GDM1 (cell line): ENCODE data around the gene SCRT2.
"Not testable (repeated sequence)": the region's sequence is repeated elsewhere in the genome, so short reads cannot be mapped to it uniquely, and the experiment has no call there.

ENCODE experiments used
- DNase-seq: peaks from one replicate; lab custom pipeline; 2025; lab: John Stamatoyannopoulos, UW

Gene SCRT2

DNA sequence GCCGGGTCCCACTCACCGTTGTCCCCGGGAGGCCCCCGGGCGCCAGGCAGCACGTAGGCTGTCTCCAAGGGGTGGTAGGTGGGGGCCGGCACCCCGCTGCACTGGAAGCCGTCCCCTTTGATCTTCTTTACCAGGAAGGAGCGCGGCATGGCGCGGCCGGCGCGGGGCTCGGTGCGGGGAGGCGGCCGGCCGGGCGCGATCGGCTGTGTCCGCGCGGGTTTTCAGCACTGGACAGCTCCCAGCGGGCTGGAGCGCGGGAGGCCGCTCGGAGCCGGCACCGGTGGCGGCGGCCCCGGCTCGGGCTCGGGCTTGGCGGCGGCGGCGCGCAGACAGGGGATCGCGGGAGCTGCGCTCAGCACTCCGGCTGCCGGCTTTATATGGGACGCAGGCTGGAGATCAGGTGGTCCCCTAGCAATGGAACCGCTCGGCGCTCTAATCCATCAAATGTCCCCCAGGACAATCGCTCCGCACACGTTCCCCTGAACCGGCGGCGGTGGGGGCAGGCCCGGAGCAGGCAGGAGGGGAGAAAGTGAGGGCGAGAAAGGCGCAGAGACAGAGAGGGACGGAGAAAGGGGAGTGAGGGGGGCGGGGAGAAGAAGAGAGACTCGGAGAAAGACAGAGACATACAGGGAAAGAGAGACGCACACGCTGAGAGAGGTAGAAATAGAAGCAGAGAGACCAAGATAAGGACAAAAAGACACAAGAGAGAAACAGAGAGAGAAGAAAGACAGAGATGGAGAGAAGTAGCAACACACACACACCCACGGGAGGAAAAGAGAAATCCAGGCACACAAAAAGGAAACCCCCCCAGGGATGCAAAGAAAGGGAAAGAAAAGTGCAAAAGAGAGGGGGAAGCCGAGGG is at the start of gene SCRT2:
SCRT2 (minus strand) TSS at position 350 of the 862 bp plus-strand sequence; CDS start at position 149, 201 bp downstream.
- DNase-seq, result peak; percentile 49

DNA sequence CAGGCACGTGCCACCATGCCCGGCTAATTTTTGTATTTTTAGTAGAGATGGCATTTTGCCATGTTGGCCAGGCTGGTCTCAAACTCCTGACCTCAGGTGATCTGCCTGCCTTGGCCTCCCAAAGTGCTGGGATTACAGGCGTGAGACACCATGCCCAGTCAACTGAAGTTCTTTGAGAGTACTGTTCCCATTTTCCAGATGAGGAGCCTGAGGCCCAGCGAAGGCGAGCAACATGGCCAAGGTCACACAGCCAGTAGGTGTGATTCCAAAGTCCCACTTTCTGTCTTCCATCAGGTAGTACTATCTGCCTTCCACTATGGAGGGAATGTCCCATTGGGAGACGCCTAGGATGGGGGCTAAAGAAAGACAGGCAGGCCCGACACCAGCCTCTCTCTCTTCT is 49.2 kb upstream of the SCRT2 start:
- DNase-seq, result not testable (repeated sequence)

DNA sequence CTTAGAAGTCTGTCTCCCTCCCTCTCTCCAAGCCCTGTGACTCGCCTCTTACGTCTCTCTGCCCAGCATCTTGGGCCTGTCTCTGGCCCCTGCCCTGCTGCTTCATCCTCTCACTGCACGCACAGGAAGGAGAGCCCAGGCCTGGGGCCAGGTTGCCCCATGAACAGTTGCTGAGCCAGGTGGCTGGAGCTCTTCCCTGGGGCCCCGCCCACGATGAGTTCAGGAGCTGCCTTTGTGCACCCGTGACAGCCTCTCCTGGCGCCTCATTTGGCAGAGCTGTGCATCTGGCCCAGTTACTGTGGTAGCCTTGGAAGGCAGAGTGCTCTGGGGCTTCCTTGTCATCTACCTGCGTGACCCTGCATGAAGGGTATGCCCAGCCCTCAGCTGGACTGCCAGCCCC is 48.2 kb upstream of the SCRT2 start:
- DNase-seq, result no peak

DNA sequence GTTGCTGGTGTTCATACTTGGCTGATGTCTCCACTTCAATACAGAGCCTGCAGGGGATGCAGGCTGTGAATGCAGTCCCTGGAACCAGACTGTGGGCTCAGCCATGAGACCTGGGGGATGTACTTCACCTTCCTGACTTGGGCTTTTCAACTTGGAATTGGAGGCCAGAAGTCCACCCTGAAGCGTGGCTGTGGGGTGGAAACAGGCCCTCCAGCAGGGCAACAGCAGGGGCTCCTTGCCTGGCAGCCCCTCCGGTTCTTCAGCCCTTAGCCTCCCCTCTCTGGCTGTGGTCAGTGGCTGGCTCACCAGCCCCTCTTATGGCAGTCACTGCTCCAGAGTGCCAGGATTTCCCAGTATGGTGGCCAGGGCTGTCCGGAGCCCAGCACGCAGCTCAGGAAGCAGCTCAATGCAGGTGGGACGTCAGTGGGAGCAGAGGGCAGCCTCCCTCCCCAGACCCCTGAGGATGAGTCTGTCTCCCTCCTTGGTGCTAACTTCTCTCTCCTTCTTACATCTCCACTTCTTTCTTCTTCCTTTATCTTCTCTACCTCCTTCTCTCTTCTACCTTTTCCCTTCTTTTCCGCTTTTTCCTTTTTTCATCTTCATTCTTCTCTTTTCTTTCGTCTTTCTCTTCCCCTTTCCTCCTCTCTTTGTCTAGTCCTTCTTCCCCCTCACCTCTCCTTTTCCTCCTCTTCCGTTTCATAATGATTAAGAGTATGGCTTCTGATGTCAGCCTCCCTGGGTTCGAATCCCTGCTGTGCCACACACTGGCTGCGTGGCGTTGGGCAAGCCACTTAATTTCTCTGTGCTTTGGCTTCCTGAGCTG is 47.4 kb upstream of the SCRT2 start:
- no peak for DNase-seq

DNA sequence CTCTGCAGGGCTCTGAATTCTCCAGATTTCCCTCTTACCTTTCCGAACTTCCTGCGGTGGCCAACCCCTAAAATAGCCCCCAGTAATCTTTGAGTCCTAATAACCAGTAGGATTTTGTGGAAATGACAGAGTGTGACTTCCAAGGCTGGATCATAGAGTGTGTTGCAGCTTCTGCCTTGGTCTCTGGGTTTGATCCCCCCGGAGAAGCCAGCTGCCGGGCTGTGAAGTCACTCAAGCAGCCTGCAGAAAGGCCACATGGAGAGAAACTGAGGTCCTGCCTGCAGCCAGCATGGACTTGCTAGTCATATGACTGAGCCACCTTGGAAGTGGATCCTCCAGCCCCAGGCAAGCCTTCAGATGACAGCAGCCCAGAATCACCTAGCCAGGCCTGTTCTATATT is 46.3 kb upstream of the SCRT2 start:
- DNase-seq, result no peak

DNA sequence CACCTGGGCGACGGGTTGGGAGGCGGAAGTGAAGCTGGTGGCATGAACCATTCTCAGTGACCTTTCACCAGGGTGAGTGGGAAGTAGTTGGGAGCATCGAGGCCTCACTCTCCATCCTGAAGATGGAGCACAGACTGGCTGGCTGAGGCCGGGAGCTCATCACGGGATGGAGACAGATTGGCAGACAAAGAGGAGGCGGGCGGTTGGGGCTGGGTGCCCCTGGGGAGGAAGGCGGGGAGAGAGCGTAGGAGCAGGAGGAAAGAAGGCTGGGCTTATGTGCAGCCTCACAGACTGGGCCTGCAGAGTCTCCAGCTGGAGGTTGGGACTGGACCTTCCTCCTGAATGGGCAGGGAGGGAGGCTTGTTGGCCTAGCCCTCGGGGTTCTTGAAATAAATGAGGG is 44.2 kb upstream of the SCRT2 start:
- no peak for DNase-seq

DNA sequence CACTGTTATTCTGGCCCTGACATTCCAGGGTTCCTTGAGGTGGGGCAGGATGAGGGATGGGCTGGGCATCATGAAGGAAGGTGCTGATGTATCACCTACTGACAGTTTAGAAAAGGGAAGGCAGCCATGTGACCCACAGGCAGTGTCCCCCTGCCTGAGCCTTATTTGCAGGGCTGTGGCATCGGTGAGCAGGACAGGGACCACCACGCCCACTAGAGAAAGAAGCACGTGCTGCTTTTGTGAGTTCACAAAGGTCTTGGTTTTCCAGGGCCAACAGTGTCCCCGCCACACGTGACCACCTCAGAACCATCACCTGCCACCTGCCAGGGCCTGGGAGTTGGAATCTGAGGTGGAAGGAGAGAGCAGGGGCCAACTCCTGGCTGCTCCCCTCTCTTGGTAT is 43.5 kb upstream of the SCRT2 start:
- DNase-seq, result no peak

DNA sequence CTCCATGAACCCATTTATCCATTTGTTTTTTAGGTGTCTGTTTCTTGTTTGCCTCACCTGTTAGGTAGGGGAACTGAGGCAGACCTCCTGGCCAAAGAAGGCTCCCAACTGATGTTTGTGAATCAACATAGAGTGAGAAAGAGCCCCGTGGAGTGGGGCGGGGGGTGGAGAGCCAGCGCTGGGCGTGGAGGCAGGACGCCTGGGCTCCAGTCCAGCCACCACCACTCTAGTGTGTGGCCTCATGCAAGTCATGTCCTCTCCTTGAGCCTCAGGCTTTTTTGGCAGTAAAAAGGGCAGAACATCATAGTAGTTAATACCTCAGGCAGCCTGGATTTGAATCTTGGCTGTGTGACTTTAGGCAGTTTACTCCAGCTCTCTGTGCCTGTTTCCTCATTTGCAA is 42.2 kb upstream of the SCRT2 start:
- DNase-seq, result no peak

DNA sequence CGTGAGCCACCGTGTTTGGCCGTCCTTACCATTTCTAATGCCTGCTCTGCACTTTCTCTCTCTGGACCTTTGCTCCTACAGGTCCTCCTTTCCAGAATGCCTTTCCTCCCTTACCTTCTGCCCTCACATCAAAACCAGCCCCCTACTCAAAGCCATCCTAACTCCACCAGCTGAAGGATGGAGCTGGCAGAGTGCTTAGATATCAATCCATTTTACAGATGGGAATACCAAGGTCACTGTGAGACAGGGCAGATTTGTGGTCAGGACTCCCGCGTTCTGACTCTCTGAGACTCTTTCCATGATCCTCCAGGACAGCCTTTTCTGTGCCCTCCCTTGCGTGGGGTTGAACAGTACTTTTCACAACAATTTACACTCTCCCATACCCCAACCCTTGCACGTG is 41.7 kb upstream of the SCRT2 start:
- no peak for DNase-seq

DNA sequence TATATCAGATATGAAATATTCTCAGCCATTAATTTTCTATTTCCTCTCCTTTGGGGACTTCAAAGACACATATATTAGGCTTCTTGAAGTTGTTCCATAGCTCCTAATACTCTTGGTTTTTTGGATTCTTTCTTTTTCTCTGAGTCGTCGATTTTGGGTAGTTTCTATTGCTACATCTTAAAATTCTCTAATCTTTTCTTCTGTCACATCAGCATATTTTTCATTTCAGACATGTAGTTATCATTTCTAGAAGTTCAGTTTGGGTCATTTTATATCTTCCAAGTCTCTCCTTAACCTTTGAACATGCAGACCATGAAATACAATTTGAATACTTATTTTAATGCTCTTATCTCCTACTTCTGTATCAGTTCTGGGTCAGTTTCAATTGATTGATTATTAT is 38.9 kb upstream of the SCRT2 start:
- DNase-seq, result no peak

DNA sequence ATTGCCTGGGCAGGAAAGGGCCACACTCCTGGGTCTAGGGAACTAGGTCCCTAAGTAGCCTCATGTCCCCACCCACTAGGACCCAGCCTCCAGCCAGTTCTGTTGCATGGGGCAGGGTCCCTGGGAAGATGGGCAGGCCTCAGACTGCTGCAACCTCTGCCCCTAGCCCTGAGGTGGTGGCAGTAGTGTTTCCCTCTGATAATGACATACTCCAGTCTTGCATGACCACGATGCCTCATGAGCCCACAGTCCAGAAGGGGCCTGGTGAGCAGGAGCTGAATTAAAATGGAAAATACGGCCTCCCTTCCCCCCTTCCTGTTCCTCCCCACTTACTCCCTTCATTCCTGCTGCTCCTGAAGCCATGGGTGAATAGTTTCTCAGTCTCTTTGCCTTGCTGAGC is 36.0 kb upstream of the SCRT2 start:
- no peak for DNase-seq

DNA sequence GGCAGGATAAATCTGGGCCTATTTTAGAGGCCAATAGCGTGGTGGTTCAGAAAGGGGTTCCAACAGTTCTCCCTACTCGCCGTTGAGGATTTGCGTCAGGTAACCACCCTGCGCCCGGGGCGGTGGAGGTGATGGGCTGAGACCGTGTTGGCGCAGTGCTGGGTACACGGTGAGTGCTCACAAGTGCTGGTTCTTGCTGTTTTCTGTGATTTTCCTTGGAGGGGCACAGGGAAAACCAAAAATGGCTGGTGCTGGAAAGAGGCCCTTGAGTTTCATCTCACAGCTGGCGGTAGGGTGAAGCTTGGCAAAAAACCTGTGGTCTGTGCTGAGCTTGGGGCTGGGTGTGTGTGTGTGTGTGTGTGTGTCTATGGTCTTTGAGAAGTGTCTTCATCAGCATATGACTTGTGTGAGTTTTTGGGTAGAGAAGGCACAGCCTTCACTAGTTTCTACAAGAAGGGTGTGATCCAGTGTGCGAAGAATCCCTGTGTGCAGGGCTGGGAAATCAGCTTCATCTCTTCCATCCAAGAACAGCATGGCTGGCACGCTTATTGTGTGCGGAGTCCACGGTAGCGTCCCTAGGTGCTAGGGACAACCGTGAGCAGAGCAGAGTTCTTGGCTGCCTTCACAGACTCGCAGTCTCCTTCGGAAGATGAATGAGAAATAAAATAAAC is 35.3 kb upstream of the SCRT2 start:
- no peak for DNase-seq

DNA sequence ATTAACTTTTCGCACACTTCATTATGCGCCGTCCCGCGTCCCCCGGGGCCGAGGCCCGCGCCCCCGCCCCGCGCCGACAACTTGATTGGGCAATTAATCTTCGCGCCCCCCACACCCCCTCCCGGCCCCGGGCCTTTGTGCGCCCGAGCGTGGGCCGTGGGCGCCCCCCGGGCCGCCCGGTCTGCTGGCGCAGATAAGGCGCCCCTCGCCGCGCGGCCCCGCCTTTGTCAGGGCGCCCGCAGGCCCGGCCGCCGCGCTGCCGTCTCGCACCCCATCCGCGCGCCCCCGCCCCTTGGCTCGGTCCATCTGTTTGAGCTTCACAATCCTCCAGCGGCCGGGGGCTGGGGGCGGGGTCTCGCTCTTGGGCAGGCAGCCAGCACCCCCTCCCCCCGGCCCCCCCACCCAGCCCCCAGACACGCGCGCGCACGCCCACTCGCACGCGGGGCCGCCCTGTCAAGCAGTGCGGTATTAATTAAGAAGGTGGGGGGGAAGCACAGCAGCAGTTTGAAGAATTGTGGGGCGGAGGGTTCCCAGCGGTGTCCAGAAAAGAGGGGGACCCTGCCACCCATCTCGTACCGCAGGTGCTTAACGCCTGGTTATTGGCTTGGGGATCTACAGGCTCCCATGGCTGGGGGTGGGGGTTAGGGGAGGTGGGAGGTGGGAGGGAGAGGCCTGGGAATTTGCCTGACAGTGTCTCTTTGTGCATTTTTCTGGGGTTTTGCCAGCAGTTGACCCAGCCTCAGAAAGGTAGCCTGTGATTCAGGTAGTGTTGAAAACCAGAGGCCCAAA is 34.6 kb upstream of the SCRT2 start:
- DNase-seq, result no peak

DNA sequence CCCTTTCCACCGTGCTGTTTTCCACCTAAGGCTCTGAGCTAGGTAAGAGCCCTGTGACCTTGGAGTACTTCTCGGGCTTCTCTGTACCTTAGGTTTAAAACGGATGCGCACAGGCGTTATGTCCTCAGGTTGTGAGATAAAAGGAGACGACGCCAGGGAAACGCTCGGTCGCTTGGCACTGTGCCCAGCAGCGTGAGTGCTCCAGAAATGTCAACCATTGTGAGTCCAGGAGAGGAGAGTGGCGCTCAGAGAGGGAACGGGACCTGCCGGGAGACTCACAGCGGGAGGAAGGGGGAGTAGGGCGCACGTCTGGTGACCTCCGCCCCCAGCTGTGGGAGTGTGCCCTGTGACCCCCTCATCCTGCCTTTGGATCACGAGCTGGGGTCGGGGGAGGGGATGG is 33.8 kb upstream of the SCRT2 start:
- no peak for DNase-seq

DNA sequence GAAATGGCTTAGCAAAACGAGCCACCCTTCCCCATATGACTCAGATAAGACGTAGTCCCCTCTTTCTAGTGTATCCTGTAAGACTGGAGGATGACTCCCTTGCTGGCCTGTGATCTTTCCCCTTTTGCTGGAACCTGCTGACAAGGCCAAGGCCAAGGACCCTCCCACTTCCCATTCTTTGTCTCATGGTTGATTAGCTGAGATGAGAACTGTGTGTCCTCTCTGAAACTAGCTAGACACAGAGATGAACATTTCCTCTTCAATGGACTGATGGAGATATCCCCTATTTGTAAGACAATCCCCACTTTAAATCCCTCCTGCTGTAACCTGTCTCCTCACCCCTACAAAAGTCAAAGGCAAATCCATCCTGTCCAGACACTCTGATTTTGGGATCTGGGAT is 33.4 kb upstream of the SCRT2 start:
- no peak for DNase-seq

DNA sequence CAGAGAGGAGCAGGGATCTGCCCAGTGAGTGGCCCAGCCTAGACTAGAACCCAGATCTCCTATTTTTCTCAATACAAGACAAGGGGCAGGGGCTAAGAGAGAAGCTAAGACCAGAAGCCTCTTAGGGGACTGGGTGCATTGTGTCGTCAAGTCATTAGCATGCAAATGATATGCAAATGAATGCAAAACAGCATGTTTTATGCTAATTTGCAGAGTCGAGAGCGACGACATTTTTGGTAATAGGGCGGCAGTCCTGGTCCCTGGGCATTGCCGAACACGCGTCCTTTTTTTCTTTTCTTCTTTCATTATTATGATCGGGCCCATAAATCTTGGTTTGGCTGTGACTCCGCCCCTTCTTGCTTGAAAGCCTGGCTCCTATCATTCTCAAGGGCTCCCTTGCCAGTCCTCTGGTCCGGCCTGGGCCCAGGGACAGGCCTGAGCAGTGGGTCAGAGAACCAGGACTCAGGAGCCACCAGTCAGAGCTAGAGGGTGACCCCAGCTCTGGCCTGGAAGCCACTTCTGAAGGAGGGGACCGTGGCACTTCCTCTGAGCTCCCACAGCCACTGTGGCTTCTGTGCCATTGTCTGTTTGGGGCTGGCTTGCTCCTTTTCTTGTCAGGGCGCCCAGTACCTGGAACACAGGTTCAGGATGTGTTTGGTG is 32.0 kb upstream of the SCRT2 start:
- no peak for DNase-seq

DNA sequence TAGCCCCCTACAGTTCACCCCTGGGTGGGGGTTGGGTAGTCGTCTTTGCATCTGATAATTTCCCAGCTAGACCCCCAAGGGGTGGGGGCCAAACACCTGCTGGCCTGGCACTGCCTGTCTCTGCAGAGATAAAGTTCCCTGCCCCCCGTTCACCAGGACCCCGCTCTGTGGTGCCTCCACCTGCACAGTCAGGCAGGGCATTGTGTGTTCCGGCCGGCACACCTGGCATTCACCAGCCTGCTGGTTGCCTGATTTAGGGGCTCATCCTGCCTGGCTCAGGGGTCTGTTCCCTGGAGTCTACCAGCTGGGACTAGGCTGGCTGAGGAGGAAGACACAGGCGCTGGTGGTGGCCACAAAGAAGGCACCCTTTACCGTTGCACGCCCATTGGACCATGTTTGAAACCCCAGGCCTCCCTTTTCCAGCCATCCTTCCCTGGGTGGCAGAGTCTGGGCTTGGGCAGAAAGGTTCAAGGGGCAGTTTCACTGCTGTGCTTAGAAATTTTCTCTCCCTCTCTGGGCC is 30.8 kb upstream of the SCRT2 start:
- DNase-seq, result no peak

DNA sequence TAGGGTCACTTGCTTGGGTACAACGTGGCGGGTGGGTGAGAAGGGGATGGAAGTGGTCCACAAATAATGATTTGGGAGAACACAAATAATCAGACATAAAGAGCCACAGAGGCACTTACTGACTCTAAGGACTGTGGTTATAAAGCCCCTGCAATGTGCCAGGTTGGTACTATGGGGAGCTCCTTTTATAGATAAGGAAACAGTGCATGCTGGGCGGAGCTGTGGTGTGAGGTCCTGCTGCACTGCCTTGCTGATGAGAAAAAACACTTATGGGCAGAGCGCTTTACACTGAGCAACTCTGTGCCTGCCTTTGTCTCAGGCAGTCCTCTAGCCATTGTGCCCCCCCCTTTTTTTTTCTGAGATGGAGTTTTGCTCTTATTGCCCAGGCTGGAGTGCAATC is 29.1 kb upstream of the SCRT2 start:
- DNase-seq, result no peak

DNA sequence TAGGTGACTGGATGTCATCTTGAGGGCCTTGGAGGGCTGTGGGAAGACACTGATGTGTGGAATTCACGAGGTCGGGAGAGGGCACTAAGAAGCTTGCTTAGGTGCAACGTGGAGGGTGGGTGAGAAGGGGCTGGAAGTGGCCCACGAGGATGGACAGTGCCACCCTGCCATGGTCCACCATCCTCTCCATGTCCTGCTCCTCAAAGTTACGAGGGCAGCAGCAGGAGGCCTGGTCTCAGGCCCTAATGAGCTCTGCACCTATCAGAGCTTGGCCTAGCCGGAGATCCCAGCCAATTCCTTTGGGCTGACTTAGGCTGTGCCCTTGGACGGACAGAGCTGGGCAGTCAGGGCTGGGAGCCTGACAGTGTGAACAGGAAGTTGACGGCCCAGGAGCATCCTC is 27.8 kb upstream of the SCRT2 start:
- no peak for DNase-seq

DNA sequence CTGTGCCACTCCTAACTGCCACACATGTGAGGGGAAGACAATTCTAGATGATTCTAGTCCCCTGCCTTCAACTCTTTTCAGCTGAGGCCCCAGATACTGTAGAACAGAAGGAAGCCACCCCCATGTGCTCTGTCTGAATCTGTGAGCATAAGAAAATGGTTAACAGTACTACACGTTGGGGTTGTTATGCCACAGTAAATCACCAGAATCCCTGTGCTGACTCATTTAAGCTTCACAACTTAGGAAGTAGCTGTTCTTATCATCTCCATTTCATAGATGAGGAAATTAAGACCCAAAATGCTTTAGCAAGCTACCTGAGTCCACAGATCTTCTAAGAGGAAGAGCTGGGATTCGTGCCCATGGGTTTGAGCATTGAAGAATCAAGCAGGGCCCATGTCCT is 27.4 kb upstream of the SCRT2 start:
- DNase-seq, result no peak
